Stimulated activated CD4-positive, alpha-beta T cell treated with anti-CD3 and anti-CD28 coated beads, TNF-alpha, amount 100 ng/mL, for 4 hours (primary cell): Measurements from ENCODE around the gene RGS5.

Experiments
- DNase-seq, 3 experiments: peaks; one replicate each; pipeline ENCODE4 v3.0.0-alpha.2; 2020; ENCODE audit warnings: low read depth in 3 of 3

RGS5 gene

GRCh38 chr1:163145435-163145834 lies 57.3 kb downstream of the RGS5 start:
- no peak for DNase-seq

GRCh38 chr1:163144418-163144817 lies 58.3 kb downstream of the RGS5 start:
- no peak for DNase-seq

- DNase-seq = no peak
Measured at GRCh38 chr1:163142152-163142551, 60.6 kb downstream of the RGS5 start.

- no peak for DNase-seq
Measured at GRCh38 chr1:163141556-163141955, 61.2 kb downstream of the RGS5 start.

GRCh38 chr1:163137556-163138265 lies 65.0 kb downstream of the RGS5 start:
- no peak for DNase-seq

- no peak for DNase-seq
Measured at GRCh38 chr1:163131981-163132380, 70.7 kb downstream of the RGS5 start.

- DNase-seq = no peak
Measured at GRCh38 chr1:163130225-163130856, 72.4 kb downstream of the RGS5 start.

- no peak for DNase-seq
Measured at GRCh38 chr1:163128282-163128681, 74.4 kb downstream of the RGS5 start.

- no peak for DNase-seq
Measured at GRCh38 chr1:163124812-163125211, 77.9 kb downstream of the RGS5 start.

GRCh38 chr1:163120372-163120771 lies 82.3 kb downstream of the RGS5 start:
- DNase-seq = no peak

- DNase-seq = no peak
Measured at GRCh38 chr1:163119707-163120106, 83.0 kb downstream of the RGS5 start.

GRCh38 chr1:163115887-163116286 lies 86.8 kb downstream of the RGS5 start:
- DNase-seq = no peak

GRCh38 chr1:163107655-163108054 lies 95.1 kb downstream of the RGS5 start:
- no peak for DNase-seq

GRCh38 chr1:163106364-163106987 lies 96.2 kb downstream of the RGS5 start:
- DNase-seq = no peak

GRCh38 chr1:163104385-163105099 lies 98.2 kb downstream of the RGS5 start:
- DNase-seq = no peak

- no peak for DNase-seq
Measured at GRCh38 chr1:163102590-163102989, 100.1 kb downstream of the RGS5 start.

- no peak for DNase-seq
Measured at GRCh38 chr1:163095213-163095612, 107.5 kb downstream of the RGS5 start.

GRCh38 chr1:163094589-163094988 lies 108.1 kb downstream of the RGS5 start:
- DNase-seq = no peak

GRCh38 chr1:163094182-163094581 lies 108.5 kb downstream of the RGS5 start:
- no peak for DNase-seq

- DNase-seq = no peak
Measured at GRCh38 chr1:163093579-163093978, 109.1 kb downstream of the RGS5 start.

- no peak for DNase-seq
Measured at GRCh38 chr1:163093169-163093568, 109.5 kb downstream of the RGS5 start.
